ENCODE data around the gene SH2D3C.

Gene SH2D3C

DNA sequence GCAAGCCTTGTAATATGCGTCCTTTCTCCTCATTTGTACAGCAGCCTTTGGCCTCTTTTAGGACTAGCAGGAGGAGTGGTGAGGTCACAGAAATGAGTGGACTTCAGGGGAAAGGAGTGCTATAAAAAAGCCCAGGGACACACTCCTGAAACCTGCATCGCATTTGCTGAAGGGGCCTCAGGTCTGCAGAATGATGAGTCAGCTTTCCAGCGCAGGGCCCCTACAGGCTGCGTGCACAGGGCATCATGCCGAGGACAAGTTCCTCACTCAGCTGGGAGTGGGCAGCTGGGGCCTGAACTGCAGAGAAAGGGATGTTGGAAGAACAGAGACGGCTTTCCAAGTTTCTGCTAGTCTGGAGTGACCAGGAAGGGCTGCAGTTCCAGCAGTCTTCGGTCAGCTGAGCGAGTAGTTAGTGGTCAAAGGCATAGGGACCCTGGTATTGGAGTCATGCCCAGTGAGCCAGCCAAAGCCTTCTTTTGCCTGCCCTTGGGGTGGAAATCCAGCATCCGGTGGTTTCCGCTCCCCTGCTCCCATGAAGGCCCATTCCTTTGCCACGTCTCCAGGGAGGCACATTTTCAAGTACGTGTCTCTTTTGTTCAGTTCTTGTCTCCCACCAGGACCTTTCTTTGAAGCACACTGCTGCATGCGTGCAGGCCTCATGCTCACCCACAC lies 89.0 kb downstream of the SH2D3C start:
- Histone ChIP-seq H3K4me1 (ENCODE audit: control insufficient read depth, insufficient read depth, low read length, poor library complexity, severe bottlenecking) (peaks cover 5% of the 10 kb centered on the region), H3K4me3 (ENCODE audit: extremely low read depth, insufficient read depth, low read length, poor library complexity, severe bottlenecking) (no peak overlapping the region), H3K9me3 (ENCODE audit: control insufficient read depth, low read length) (no peaks in the 10 kb centered on the region), H3K27ac (ENCODE audit: low read depth, low read length, severe bottlenecking) (no peak overlapping the region), H3K36me3 (ENCODE audit: control insufficient read depth, insufficient read depth, low read length) (peaks cover 40% of the 10 kb centered on the region)
- WGBS, 2 experiments (ENCODE audit: insufficient coverage in 2 of 2) = 93 to 99% methylated on average over 11 to 12 of the region's 13 CpGs

Data from mesodermal cell (in vitro differentiated cells).